Caco-2 (cell line): Measurements from ENCODE around the gene IMPG1. TPM values are rescaled to one million over a fixed set of nuclear protein-coding genes. Genes with fewer than 3 reads are reported as not detected.

Source experiments
- BruUV-seq: library from RNA; stranded (reverse); fragments of 400-500 nt; replicated peaks from 2 replicates; lab custom pipeline; 2021; lab: Mats Ljungman, UMichigan
- CTCF ChIA-PET: fragments of 300-600 bp; sonication (Branson Sonifier 250); formaldehyde crosslinking; loops from one replicate; lab custom pipeline; 2022; ENCODE audit warnings: antibody characterized with exemption; lab: Charles Lee
- POLR2A ChIA-PET: fragments of 300-600 bp; sonication (Branson Sonifier 250); formaldehyde crosslinking; loops from one replicate; lab custom pipeline; 2022; ENCODE audit warnings: antibody characterized with exemption; lab: Charles Lee
- DNase-seq, 2 experiments: peaks; one replicate each; pipeline versions ENCODE4 v3.0.0 to v3.0.0-alpha.2; 2020 to 2022
- H3K27me3 ChIP-seq: replicated peaks from 2 replicates; pipeline ENCODE4 v1.6.0; 2011; ENCODE audit warnings: low read length; ENCODE audit not compliant: control insufficient read depth, insufficient read depth
- H3K36me3 ChIP-seq: 2 replicates; pipeline ENCODE4 v1.5.1; 2011; ENCODE audit warnings: low read length; ENCODE audit not compliant: control insufficient read depth, insufficient read depth
- H3K4me1 ChIP-seq: fragments of 250-450 bp; sonication (Bioruptor Pico); 2 replicates; pipeline ENCODE4 v1.5.1; 2020; ENCODE audit warnings: mild to moderate bottlenecking
- H3K4me3 ChIP-seq: 2 replicates; pipeline ENCODE4 v1.5.1; 2011; ENCODE audit warnings: low read depth, mild to moderate bottlenecking, control low read depth, low read length
- H3K9me3 ChIP-seq: fragments of 250-450 bp; sonication (Bioruptor Pico); 2 replicates; pipeline ENCODE4 v1.5.1; 2020; ENCODE audit warnings: mild to moderate bottlenecking, moderate library complexity
- H3K27ac Mint-ChIP-seq: one replicate; pipeline ENCODE4 v1.8.0; 2022; ENCODE audit warnings: mixed read lengths; ENCODE audit not compliant: unreplicated experiment
- H3K27me3 Mint-ChIP-seq: one replicate; pipeline ENCODE4 v1.8.0; 2022; ENCODE audit warnings: mixed read lengths; ENCODE audit not compliant: insufficient read depth, unreplicated experiment
- H3K36me3 Mint-ChIP-seq: one replicate; pipeline ENCODE4 v1.8.0; 2022; ENCODE audit warnings: mild to moderate bottlenecking, mixed read lengths; ENCODE audit not compliant: insufficient read depth, unreplicated experiment
- H3K4me1 Mint-ChIP-seq: one replicate; pipeline ENCODE4 v1.8.0; 2022; ENCODE audit warnings: low read depth, mixed read lengths; ENCODE audit not compliant: unreplicated experiment
- H3K4me3 Mint-ChIP-seq: one replicate; pipeline ENCODE4 v1.8.0; 2022; ENCODE audit warnings: mild to moderate bottlenecking, moderate library complexity, mixed read lengths; ENCODE audit not compliant: unreplicated experiment
- H3K9me3 Mint-ChIP-seq: one replicate; pipeline ENCODE4 v1.8.0; 2022; ENCODE audit warnings: mixed read lengths; ENCODE audit not compliant: unreplicated experiment
- intact Hi-C: fragments of 100-400 bp; cut with micrococcal nuclease; formaldehyde crosslinking; loops from one replicate; pipeline ENCODE4 v1.10.0; 2022; ENCODE audit not compliant: unreplicated experiment
- total RNA-seq: library from RNA; stranded (reverse); gene quantifications from 2 replicates; pipeline ENCODE4 v1.2.3, GENCODE V29; 2022
- TF ChIP-seq, protein P1 (sequence below), 2 experiments: fragments of 200-600 bp in 1 of 2; IDR thresholded peaks; 1 replicate in 1 of 2; 2 replicates in 1 of 2; pipeline versions ENCODE4 v1.5.1 to v1.8.0; 2011 to 2022; ENCODE audit warnings: antibody characterized with exemption in 1 of 2, control low read depth in 1 of 2, inconsistent platforms in 1 of 2, low read depth in 1 of 2, low read length in 1 of 2, mild to moderate bottlenecking in 1 of 2, moderate library complexity in 1 of 2; ENCODE audit not compliant: insufficient read depth in 1 of 2, severe bottlenecking in 1 of 2, unreplicated experiment in 1 of 2

Gene IMPG1
- total RNA-seq, 1 experiment from 2014 or later: not detected

- intact Hi-C loops: no loop called here
- H3K36me3 ChIP-seq: no peaks in the 10 kb centered on the region
- no peak for DNase-seq
- no TSS peak for BruUV-seq
- no peaks in the 10 kb centered on the region for H3K27me3 ChIP-seq
- no peaks in the 10 kb centered on the region for H3K4me1 Mint-ChIP-seq
- H3K27me3 Mint-ChIP-seq: peaks cover 4% of the 10 kb centered on the region
- TF ChIP-seq, protein P1, sequence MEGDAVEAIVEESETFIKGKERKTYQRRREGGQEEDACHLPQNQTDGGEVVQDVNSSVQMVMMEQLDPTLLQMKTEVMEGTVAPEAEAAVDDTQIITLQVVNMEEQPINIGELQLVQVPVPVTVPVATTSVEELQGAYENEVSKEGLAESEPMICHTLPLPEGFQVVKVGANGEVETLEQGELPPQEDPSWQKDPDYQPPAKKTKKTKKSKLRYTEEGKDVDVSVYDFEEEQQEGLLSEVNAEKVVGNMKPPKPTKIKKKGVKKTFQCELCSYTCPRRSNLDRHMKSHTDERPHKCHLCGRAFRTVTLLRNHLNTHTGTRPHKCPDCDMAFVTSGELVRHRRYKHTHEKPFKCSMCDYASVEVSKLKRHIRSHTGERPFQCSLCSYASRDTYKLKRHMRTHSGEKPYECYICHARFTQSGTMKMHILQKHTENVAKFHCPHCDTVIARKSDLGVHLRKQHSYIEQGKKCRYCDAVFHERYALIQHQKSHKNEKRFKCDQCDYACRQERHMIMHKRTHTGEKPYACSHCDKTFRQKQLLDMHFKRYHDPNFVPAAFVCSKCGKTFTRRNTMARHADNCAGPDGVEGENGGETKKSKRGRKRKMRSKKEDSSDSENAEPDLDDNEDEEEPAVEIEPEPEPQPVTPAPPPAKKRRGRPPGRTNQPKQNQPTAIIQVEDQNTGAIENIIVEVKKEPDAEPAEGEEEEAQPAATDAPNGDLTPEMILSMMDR (IDR thresholded peaks at IDR 0.05; ENCODE audit: insufficient read depth in 1 of 2, low read depth in 1 of 2, low read length in 1 of 2, severe bottlenecking in 1 of 2, unreplicated experiment in 1 of 2): no peak
- H3K4me1 ChIP-seq: no peaks in the 10 kb centered on the region
- no peaks in the 10 kb centered on the region for H3K9me3 Mint-ChIP-seq
- ChIA-PET POLR2A (no interaction called here), CTCF (no interaction called here)
- no peaks in the 10 kb centered on the region for H3K36me3 Mint-ChIP-seq
- no peak overlapping the region for H3K4me3 Mint-ChIP-seq
- no peak overlapping the region for H3K27ac Mint-ChIP-seq
- H3K9me3 ChIP-seq: no peaks in the 10 kb centered on the region
- H3K4me3 ChIP-seq: no peak overlapping the region
These were observed 36.7 kb downstream of the IMPG1 start for GRCh38 chr6:76035713-76036112.

- H3K27me3 ChIP-seq: no peaks in the 10 kb centered on the region
- no peaks in the 10 kb centered on the region for H3K4me1 ChIP-seq
- CTCF ChIA-PET: no interaction called here
- H3K27me3 Mint-ChIP-seq: no peaks in the 10 kb centered on the region
- no peaks in the 10 kb centered on the region for H3K4me1 Mint-ChIP-seq
- H3K4me3 ChIP-seq: no peak overlapping the region
- no peak for DNase-seq
- H3K4me3 Mint-ChIP-seq: no peak overlapping the region
- peaks cover 36% of the 10 kb centered on the region for H3K9me3 Mint-ChIP-seq
- peaks cover 6% of the 10 kb centered on the region for H3K9me3 ChIP-seq
- H3K36me3 Mint-ChIP-seq: no peaks in the 10 kb centered on the region
- TF ChIP-seq, protein P1 (IDR thresholded peaks at IDR 0.05; ENCODE audit: insufficient read depth in 1 of 2, low read depth in 1 of 2, low read length in 1 of 2, severe bottlenecking in 1 of 2, unreplicated experiment in 1 of 2): no peak
- no peaks in the 10 kb centered on the region for H3K36me3 ChIP-seq
- H3K27ac Mint-ChIP-seq: no peak overlapping the region
- intact Hi-C loops: no loop called here
- POLR2A ChIA-PET: no interaction called here
- no TSS peak for BruUV-seq
These were observed 46.4 kb downstream of the IMPG1 start for GRCh38 chr6:76026101-76026500.

GRCh38 chr6:76014626-76015530 is 57.6 kb downstream of the IMPG1 start:
- H3K36me3 Mint-ChIP-seq: no peaks in the 10 kb centered on the region

More at GRCh38 chr6:76014626-76015530, 57.6 kb downstream of the IMPG1 start:
- no peaks in the 10 kb centered on the region for H3K27me3 ChIP-seq
- Mint-ChIP-seq H3K4me3 (no peak overlapping the region), H3K27ac (no peak overlapping the region), H3K4me1 (no peaks in the 10 kb centered on the region), H3K9me3 (peaks cover 9% of the 10 kb centered on the region), H3K27me3 (peaks cover 11% of the 10 kb centered on the region)
- TF ChIP-seq, protein P1 (IDR thresholded peaks at IDR 0.05; ENCODE audit: insufficient read depth in 1 of 2, low read depth in 1 of 2, low read length in 1 of 2, severe bottlenecking in 1 of 2, unreplicated experiment in 1 of 2): no peak
- intact Hi-C loops: no loop called here
- CTCF ChIA-PET: no interaction called here
- DNase-seq: no peak
- no TSS peak for BruUV-seq
- POLR2A ChIA-PET: no interaction called here
- no peak overlapping the region for H3K4me3 ChIP-seq
- no peaks in the 10 kb centered on the region for H3K4me1 ChIP-seq
- no peaks in the 10 kb centered on the region for H3K36me3 ChIP-seq
- H3K9me3 ChIP-seq: no peaks in the 10 kb centered on the region
